ENCODE data around the gene ZNF184. TPM values are rescaled to one million over a fixed set of nuclear protein-coding genes. Genes with fewer than 3 reads are reported as not detected.

Gene ZNF184
- total RNA-seq, 4 donors from 2014 or later = 6.4 to 8.2 (median 7.4) TPM

DNA sequence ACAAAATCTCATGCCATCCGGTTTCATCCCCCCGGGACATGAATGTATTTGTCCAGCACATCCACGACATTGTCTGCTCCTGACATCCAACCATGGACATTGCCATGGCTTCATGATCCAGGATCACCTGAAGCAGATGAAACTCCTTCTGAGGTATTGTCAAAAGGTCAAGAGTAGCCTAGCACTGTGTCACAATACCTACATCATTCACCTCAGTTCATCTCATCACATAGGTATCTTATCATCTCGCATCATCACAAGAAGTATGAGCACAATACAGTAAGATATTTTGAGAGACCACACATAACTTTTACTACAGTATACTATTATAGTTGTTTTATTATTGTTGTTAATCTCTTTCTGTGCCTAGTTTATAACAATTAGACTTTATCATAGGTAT lies 33.5 kb downstream of the ZNF184 start:
- TF ChIP-seq, protein P1, sequence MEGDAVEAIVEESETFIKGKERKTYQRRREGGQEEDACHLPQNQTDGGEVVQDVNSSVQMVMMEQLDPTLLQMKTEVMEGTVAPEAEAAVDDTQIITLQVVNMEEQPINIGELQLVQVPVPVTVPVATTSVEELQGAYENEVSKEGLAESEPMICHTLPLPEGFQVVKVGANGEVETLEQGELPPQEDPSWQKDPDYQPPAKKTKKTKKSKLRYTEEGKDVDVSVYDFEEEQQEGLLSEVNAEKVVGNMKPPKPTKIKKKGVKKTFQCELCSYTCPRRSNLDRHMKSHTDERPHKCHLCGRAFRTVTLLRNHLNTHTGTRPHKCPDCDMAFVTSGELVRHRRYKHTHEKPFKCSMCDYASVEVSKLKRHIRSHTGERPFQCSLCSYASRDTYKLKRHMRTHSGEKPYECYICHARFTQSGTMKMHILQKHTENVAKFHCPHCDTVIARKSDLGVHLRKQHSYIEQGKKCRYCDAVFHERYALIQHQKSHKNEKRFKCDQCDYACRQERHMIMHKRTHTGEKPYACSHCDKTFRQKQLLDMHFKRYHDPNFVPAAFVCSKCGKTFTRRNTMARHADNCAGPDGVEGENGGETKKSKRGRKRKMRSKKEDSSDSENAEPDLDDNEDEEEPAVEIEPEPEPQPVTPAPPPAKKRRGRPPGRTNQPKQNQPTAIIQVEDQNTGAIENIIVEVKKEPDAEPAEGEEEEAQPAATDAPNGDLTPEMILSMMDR (IDR thresholded peaks at IDR 0.05; ENCODE audit: low read depth) = no peak

- TF ChIP-seq, protein P1 (IDR thresholded peaks at IDR 0.05; ENCODE audit: low read depth) = no peak
Measured at GRCh38 chr6:27433714-27434113, 39.2 kb downstream of the ZNF184 start.

GRCh38 chr6:27428966-27429365 lies 43.9 kb downstream of the ZNF184 start:
- TF ChIP-seq, protein P1 (IDR thresholded peaks at IDR 0.05; ENCODE audit: low read depth) = no peak

DNA sequence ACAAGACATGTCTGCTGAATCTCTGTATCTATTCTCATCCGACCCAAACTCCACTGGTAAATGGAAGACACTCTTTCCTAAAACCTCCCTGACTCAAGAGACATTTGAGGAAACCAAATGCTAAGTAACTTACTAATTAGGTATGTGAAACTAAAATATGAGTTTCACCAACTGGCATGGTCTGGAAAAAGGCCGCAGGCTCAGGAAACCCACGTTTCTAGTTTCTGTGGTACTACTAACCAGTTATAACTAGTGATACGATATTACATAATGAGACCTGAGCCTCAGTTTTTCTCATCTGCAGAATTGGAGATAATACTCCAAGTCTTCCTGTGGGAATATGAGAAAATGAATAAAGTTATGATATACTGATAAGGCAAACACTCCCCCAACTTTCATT lies 44.4 kb downstream of the ZNF184 start:
- TF ChIP-seq, protein P1 (IDR thresholded peaks at IDR 0.05; ENCODE audit: low read depth) = no peak

- TF ChIP-seq, protein P1 (IDR thresholded peaks at IDR 0.05; ENCODE audit: low read depth) = no peak
Measured at GRCh38 chr6:27426045-27426620, 46.8 kb downstream of the ZNF184 start.

DNA sequence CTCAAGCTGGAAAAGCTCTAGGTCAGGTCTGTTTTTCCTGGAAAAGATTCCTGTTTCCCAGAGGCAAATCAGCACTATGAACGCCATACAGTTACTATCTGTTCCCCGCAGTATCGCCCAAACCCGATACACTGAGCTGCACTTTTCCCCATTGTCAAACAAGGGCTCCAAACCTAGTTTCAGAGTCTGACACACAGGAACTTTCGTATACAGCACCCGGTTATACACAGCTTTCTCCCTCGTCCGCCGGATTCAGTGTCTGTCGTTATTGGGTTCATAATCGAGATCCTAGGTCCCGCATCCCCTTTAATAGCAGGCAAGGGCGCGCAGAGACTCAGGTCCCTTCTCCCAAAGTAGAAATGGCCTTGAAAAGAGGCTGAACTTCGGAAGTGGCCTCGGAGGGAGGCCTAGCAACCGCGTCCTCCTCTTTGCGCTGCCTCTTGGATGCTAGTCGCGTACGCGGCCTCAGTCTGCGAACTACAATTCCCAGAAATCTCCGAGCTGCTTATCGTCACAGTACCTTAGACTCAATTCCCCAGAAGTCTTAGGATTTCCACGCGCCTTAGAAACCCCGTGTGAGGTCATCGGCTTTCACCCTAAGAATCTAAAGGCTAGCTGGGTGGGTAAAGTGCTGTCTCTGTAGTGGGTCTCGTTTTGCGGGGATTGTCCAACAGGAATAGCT lies 50.1 kb downstream of the ZNF184 start:
- TF ChIP-seq, protein P1 (IDR thresholded peaks at IDR 0.05; ENCODE audit: low read depth) = no peak

DNA sequence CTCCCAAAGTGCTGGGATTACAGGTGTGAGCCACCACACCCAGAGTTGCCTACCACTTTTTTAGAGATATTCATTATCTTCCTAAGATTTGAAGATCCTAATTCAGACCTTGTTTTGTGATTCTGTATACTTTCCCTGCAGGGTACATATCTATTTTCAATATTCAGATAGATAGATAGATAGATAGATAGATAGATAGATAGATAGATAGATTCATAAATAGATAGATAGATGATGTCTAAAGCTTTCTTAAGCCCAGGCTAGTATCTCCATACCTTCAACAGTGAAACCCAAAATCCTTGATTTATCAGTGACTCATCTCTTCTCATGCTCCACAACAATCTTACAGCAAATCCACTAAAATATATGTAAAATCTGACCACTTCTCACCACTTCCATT lies 53.5 kb downstream of the ZNF184 start:
- TF ChIP-seq, protein P1 (IDR thresholded peaks at IDR 0.05; ENCODE audit: low read depth) = no peak

Data from subcutaneous adipose tissue (tissue), 4 donors.